Mesenchymal stem cell (in vitro differentiated cells and primary cell): Measurements from ENCODE around the gene ATF7.

Experiments
- DNase-seq: peaks from one replicate; pipeline ENCODE4 v3.0.0-alpha.2; 2013
- H2AFZ ChIP-seq: one replicate; pipeline ENCODE4 v1.6.1; 2013; ENCODE audit warnings: low read depth, mild to moderate bottlenecking, control low read depth, inconsistent platforms, low read length, moderate library complexity
- H2AK5ac ChIP-seq: 2 replicates; pipeline ENCODE4 v1.6.1; 2013; ENCODE audit warnings: low read length, moderate library complexity, mild to moderate bottlenecking, inconsistent platforms; ENCODE audit not compliant: severe bottlenecking
- H2BK120ac ChIP-seq: one replicate; pipeline ENCODE4 v1.6.1; 2013; ENCODE audit warnings: low read depth, mild to moderate bottlenecking, inconsistent platforms, low read length, moderate library complexity
- H2BK12ac ChIP-seq, 2 experiments: one replicate each; pipeline ENCODE4 v1.6.1; 2013; ENCODE audit warnings: inconsistent platforms in 2 of 2, low read length in 2 of 2, mild to moderate bottlenecking in 2 of 2, moderate library complexity in 2 of 2, control low read depth in 1 of 2
- H2BK15ac ChIP-seq: one replicate; pipeline ENCODE4 v1.6.1; 2013; ENCODE audit warnings: mild to moderate bottlenecking, low read depth, inconsistent platforms; ENCODE audit not compliant: poor library complexity, severe bottlenecking
- H2BK5ac ChIP-seq: 2 replicates; pipeline ENCODE4 v1.6.1; 2013; ENCODE audit warnings: low read depth, mild to moderate bottlenecking, low read length, control low read depth, inconsistent platforms; ENCODE audit not compliant: poor library complexity, severe bottlenecking
- H3K14ac ChIP-seq, 2 experiments: one replicate each; pipeline ENCODE4 v1.6.1; 2013; ENCODE audit warnings: inconsistent platforms in 2 of 2, low read length in 2 of 2, control low read depth in 1 of 2, mild to moderate bottlenecking in 1 of 2, moderate library complexity in 1 of 2
- H3K18ac ChIP-seq, 2 experiments: one replicate each; pipeline ENCODE4 v1.6.1; 2013; ENCODE audit warnings: inconsistent platforms in 2 of 2, low read length in 2 of 2, control low read depth in 1 of 2, low read depth in 1 of 2, mild to moderate bottlenecking in 1 of 2
- H3K23ac ChIP-seq, 2 experiments: one replicate each; pipeline ENCODE4 v1.6.1; 2013; ENCODE audit warnings: inconsistent platforms in 2 of 2, low read length in 2 of 2, mild to moderate bottlenecking in 2 of 2, moderate library complexity in 2 of 2, control low read depth in 1 of 2
- H3K27ac ChIP-seq: 2 replicates; pipeline ENCODE4 v1.5.1; 2013; ENCODE audit warnings: mild to moderate bottlenecking, moderate library complexity, low read length, control low read depth, inconsistent platforms; ENCODE audit not compliant: poor library complexity, severe bottlenecking
- H3K27me3 ChIP-seq, 2 experiments: 2 replicates each; pipeline versions ENCODE4 v1.6.1 to v1.7.0; 2013; ENCODE audit warnings: low read length in 2 of 2, mild to moderate bottlenecking in 2 of 2, moderate library complexity in 2 of 2, control low read depth in 1 of 2, inconsistent platforms in 1 of 2; ENCODE audit not compliant: control insufficient read depth in 1 of 2, insufficient read depth in 1 of 2
- H3K36me3 ChIP-seq, 2 experiments: 2 replicates each; pipeline versions ENCODE4 v1.6.1 to v1.7.0; 2013; ENCODE audit warnings: low read length in 2 of 2, control low read depth in 1 of 2, inconsistent platforms in 1 of 2, low read depth in 1 of 2, mild to moderate bottlenecking in 1 of 2; ENCODE audit not compliant: insufficient read depth in 2 of 2, control insufficient read depth in 1 of 2
- H3K4ac ChIP-seq, 2 experiments: one replicate each; pipeline ENCODE4 v1.6.1; 2013; ENCODE audit warnings: inconsistent platforms in 2 of 2, low read length in 2 of 2, mild to moderate bottlenecking in 2 of 2, moderate library complexity in 2 of 2, control low read depth in 1 of 2, low read depth in 1 of 2
- H3K4me1 ChIP-seq: 2 replicates; pipeline ENCODE4 v1.6.1; 2013; ENCODE audit warnings: low read depth, low read length, control low read depth; ENCODE audit not compliant: control insufficient read depth, insufficient read depth
- H3K4me2 ChIP-seq: 2 replicates; pipeline ENCODE4 v1.6.1; 2013; ENCODE audit warnings: low read length, mild to moderate bottlenecking, inconsistent platforms; ENCODE audit not compliant: poor library complexity, severe bottlenecking
- H3K4me3 ChIP-seq, 2 experiments: 2 replicates each; pipeline versions ENCODE4 v1.5.1 to v1.7.0; 2013; ENCODE audit warnings: low read length in 2 of 2, mild to moderate bottlenecking in 2 of 2, control low read depth in 1 of 2, low read depth in 1 of 2; ENCODE audit not compliant: insufficient read depth in 1 of 2
- H3K79me1 ChIP-seq: replicated peaks from 2 replicates; pipeline ENCODE4 v1.6.1; 2013; ENCODE audit warnings: mild to moderate bottlenecking, control low read depth, low read length, inconsistent platforms; ENCODE audit not compliant: poor library complexity, severe bottlenecking
- H3K9ac ChIP-seq: 2 replicates; pipeline ENCODE4 v1.7.0; 2013; ENCODE audit warnings: mild to moderate bottlenecking, low read length, moderate library complexity
- H3K9me3 ChIP-seq: 2 replicates; pipeline ENCODE4 v1.7.0; 2013; ENCODE audit warnings: mild to moderate bottlenecking, low read length; ENCODE audit not compliant: control insufficient read depth
- H4K8ac ChIP-seq: one replicate; pipeline ENCODE4 v1.6.1; 2013; ENCODE audit warnings: inconsistent platforms, mild to moderate bottlenecking, low read length, moderate library complexity
- H4K91ac ChIP-seq: one replicate; pipeline ENCODE4 v1.6.1; 2013; ENCODE audit warnings: mild to moderate bottlenecking, low read length, inconsistent platforms
- whole genome bisulfite sequencing: methylation state at CpG from one replicate; pipeline ENCODE4 v1.1.7; 2013; ENCODE audit warnings: mixed read lengths; 5-methylcytosine and 5-hydroxymethylcytosine counted together

Gene ATF7

DNA sequence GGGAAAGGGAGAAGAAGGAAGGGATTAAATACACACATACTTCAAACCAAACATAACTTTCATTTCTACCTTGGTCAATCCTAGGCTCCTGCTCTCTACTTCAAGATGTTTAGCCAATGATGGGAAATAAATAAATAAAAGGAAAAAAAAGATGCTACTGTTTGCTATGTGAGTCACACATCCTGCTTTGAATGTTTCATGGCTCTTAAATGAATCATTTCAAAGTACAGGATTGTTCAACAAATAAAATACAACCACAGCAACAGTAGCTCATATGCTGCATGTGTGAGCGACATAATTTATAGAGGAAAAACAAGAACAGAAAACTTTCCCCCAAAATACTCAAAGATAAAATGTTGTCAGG lies 64.6 kb downstream of the ATF7 start:
- no peaks in the 10 kb centered on the region for H3K9me3 ChIP-seq
- H3K14ac ChIP-seq: no peak overlapping the region

DNA sequence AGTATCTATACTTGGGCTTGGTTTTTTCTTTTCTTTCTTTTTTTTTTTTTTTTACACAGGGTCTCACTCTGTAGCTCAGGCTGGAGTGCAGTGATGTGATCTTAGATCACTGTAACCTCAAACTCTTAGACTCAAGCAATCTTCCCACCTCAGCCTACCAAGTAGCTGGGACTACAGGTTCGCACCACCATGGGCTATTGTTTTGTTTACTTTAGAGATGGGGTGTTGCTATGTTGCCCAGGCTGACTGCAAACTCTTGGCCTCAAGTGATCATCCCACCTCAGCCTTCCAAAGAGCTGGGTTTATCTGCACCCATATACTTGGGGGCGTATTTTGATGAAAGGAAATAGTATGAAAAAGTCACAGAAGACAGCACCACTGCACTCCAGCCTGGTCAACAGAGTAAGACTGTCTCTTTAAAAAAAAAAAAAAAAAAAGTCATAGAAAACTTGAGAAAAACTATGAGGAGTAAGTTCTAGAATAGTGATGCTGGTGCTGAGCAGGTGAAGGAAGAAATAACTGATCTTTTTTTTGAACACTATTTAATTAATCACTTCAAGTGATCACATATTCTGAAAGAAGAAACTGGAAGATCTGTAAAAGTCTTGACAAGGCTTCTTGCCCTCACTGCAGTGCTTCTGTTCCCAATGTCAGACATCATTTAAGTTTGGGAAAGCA lies 65.1 kb downstream of the ATF7 start:
- Histone ChIP-seq H3K4me2 (no peak overlapping the region), H3K9ac (peak overlapping the region; percentile 64), H2AK5ac (peak overlapping the region; percentile 100), H2BK120ac (peak overlapping the region; percentile 19), H3K36me3 (no peaks in the 10 kb centered on the region), H4K91ac (peak overlapping the region; percentile 50), H4K8ac (no peak overlapping the region), H3K9me3 (no peaks in the 10 kb centered on the region), H3K4me3 (peak overlapping the region in 1 of 2 experiments; percentile 8), H3K27ac (peak overlapping the region; percentile 85), H3K18ac (peak overlapping the region in 1 of 2 experiments; percentile 48), H2BK5ac (no peak overlapping the region), H2AFZ (no peak overlapping the region), H3K4ac (peak overlapping the region in 1 of 2 experiments; percentile 58), H3K79me1 (peaks cover 18% of the 10 kb centered on the region), H2BK12ac (peak overlapping the region; percentile 66 to 78), H3K14ac (no peak overlapping the region), H3K4me1 (peaks cover 9% of the 10 kb centered on the region), H3K23ac (no peak overlapping the region), H2BK15ac (no peak overlapping the region), H3K27me3 (no peaks in the 10 kb centered on the region)
- peak; percentile 29 for DNase-seq
- WGBS: no CpG with 5 or more reads among the region's 2 CpGs

More for the DNA sequence above, 64.6 kb downstream of the ATF7 start:
- Histone ChIP-seq H2BK5ac (no peak overlapping the region), H3K4me1 (peaks cover 9% of the 10 kb centered on the region), H3K27ac (peak overlapping the region; percentile 94), H3K4me2 (no peak overlapping the region), H3K36me3 (no peaks in the 10 kb centered on the region), H3K9ac (peak overlapping the region; percentile 71), H3K4ac (no peak overlapping the region), H3K18ac (no peak overlapping the region), H4K8ac (no peak overlapping the region), H4K91ac (no peak overlapping the region), H2AK5ac (no peak overlapping the region), H2AFZ (no peak overlapping the region), H3K4me3 (no peak overlapping the region), H3K27me3 (no peaks in the 10 kb centered on the region), H2BK15ac (no peak overlapping the region), H2BK12ac (no peak overlapping the region), H3K79me1 (peaks cover 17% of the 10 kb centered on the region), H3K23ac (no peak overlapping the region), H2BK120ac (no peak overlapping the region)
- no CpG with 5 or more reads among the region's 1 CpG for WGBS
- peak; percentile 93 for DNase-seq

DNA sequence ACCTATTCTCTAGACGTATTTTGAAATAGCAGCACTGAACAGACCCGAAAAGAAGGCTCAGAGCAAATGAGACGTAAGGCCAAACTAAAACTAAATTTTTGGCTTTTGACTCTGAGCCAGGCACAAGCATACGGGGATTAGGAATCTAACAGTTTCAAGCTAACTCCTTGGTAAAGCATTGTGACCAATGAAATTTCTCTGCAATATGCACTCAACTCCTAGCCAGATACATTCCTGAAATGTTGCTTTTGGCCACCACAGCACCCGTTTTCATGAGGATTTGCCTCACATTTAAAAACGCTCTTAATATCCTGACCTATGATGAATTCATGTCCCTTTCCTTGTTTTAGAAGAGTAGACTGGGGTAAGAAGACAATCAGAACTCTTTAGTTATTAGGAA lies 65.8 kb downstream of the ATF7 start:
- no peak overlapping the region for H2AFZ ChIP-seq
- no peaks in the 10 kb centered on the region for H3K9me3 ChIP-seq
- peak overlapping the region; percentile 85 for H3K27ac ChIP-seq
- H3K18ac ChIP-seq: no peak overlapping the region
- H2BK12ac ChIP-seq: no peak overlapping the region
- H2BK120ac ChIP-seq: no peak overlapping the region
- no peak overlapping the region for H4K91ac ChIP-seq
- 90% methylated on average over 4 of the region's 6 CpGs for WGBS
- H3K4me2 ChIP-seq: no peak overlapping the region
- H3K23ac ChIP-seq: no peak overlapping the region
- H2BK15ac ChIP-seq: no peak overlapping the region
- H3K79me1 ChIP-seq: peaks cover 22% of the 10 kb centered on the region
- no peaks in the 10 kb centered on the region for H3K36me3 ChIP-seq
- H3K4ac ChIP-seq: no peak overlapping the region
- H2BK5ac ChIP-seq: no peak overlapping the region
- peak; percentile 11 for DNase-seq
- H2AK5ac ChIP-seq: no peak overlapping the region
- no peak overlapping the region for H4K8ac ChIP-seq
- no peaks in the 10 kb centered on the region for H3K27me3 ChIP-seq
- H3K4me3 ChIP-seq: no peak overlapping the region
- no peak overlapping the region for H3K14ac ChIP-seq
- H3K9ac ChIP-seq: peak overlapping the region; percentile 64
- H3K4me1 ChIP-seq: peaks cover 9% of the 10 kb centered on the region

DNA sequence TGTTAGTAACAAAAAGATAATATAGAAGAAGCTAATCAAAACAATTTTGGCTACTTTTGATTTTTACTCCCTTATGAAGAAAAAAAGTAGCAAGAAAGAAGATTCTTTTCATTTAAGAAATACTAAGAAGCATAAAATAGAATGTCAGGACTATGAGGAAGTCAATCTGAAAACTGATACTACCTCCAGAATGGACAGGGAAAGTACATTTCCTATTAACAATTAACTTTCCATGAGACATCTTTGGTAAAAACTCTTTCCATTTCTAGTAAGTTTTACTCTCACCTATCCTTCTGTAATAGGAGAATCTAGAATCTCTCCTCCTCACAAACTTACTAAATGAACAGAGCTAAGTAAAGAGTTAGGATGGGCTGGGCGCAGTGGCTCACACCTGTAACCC lies 67.6 kb downstream of the ATF7 start:
- no peak for DNase-seq
- H3K4ac ChIP-seq: no peak overlapping the region
- no peaks in the 10 kb centered on the region for H3K9me3 ChIP-seq
- peak overlapping the region; percentile 88 for H3K27ac ChIP-seq
- H2BK120ac ChIP-seq: no peak overlapping the region
- H2BK12ac ChIP-seq: no peak overlapping the region
- no peaks in the 10 kb centered on the region for H3K27me3 ChIP-seq
- H3K9ac ChIP-seq: no peak overlapping the region
- WGBS: 100% methylated on average over 1 of the region's 1 CpG
- H2BK15ac ChIP-seq: no peak overlapping the region
- no peak overlapping the region for H4K8ac ChIP-seq
- H3K4me2 ChIP-seq: peak overlapping the region; percentile 61
- H3K14ac ChIP-seq: no peak overlapping the region
- H3K4me3 ChIP-seq: no peak overlapping the region
- peak overlapping the region; percentile 70 for H2AK5ac ChIP-seq
- no peak overlapping the region for H3K23ac ChIP-seq
- no peak overlapping the region for H4K91ac ChIP-seq
- peaks cover 9% of the 10 kb centered on the region for H3K4me1 ChIP-seq
- peaks cover 21% of the 10 kb centered on the region for H3K79me1 ChIP-seq
- H2AFZ ChIP-seq: no peak overlapping the region
- H3K36me3 ChIP-seq: peaks cover 0 to 3% of the 10 kb centered on the region in 2 experiments
- no peak overlapping the region for H3K18ac ChIP-seq
- H2BK5ac ChIP-seq: peak overlapping the region; percentile 81
